ENCODE measurements around the gene CFAP53. TPM values are rescaled to one million over a fixed set of nuclear protein-coding genes. Genes with fewer than 3 reads are reported as not detected.
"Not testable (repeated sequence)": the region's sequence is repeated elsewhere in the genome, so short reads cannot be mapped to it uniquely, and the experiment has no call there.

CFAP53 gene
- total RNA-seq, 1 donor from 2014 or later: 0.29 TPM

- no peak for DNase-seq (ENCODE audit: low read depth)
- Histone ChIP-seq H3K27me3 (ENCODE audit: control insufficient read depth, insufficient read depth, low read length) (no peaks in the 10 kb centered on the region), H3K36me3 (ENCODE audit: control insufficient read depth, insufficient read depth, low read length) (no peaks in the 10 kb centered on the region), H3K4me3 (ENCODE audit: low read depth, low read length) (no peak overlapping the region)
- TF ChIP-seq CTCF (IDR thresholded peaks at IDR 0.05; ENCODE audit: insufficient read depth, low read length, poor library complexity, severe bottlenecking): no peak
Measured at GRCh38 chr18:50240080-50240563, 26.2 kb downstream of the CFAP53 start.

- Histone ChIP-seq H3K36me3 (ENCODE audit: control insufficient read depth, insufficient read depth, low read length) (no peaks in the 10 kb centered on the region), H3K4me3 (ENCODE audit: low read depth, low read length) (no peak overlapping the region), H3K27me3 (ENCODE audit: control insufficient read depth, insufficient read depth, low read length) (no peaks in the 10 kb centered on the region)
- no peak for TF ChIP-seq CTCF (IDR thresholded peaks at IDR 0.05; ENCODE audit: insufficient read depth, low read length, poor library complexity, severe bottlenecking)
- DNase-seq (ENCODE audit: low read depth): no peak
Measured at GRCh38 chr18:50232419-50232818, 33.9 kb downstream of the CFAP53 start.

GRCh38 chr18:50231621-50232020 is 34.7 kb downstream of the CFAP53 start:
- TF ChIP-seq CTCF (IDR thresholded peaks at IDR 0.05; ENCODE audit: insufficient read depth, low read length, poor library complexity, severe bottlenecking): no peak
- DNase-seq (ENCODE audit: low read depth): peak; percentile 38
- H3K4me3 ChIP-seq (ENCODE audit: low read depth, low read length): no peak overlapping the region
- no peaks in the 10 kb centered on the region for H3K36me3 ChIP-seq (ENCODE audit: control insufficient read depth, insufficient read depth, low read length)
- no peaks in the 10 kb centered on the region for H3K27me3 ChIP-seq (ENCODE audit: control insufficient read depth, insufficient read depth, low read length)

- H3K4me3 ChIP-seq (ENCODE audit: low read depth, low read length); DNase-seq (ENCODE audit: low read depth); H3K27me3 ChIP-seq (ENCODE audit: control insufficient read depth, insufficient read depth, low read length); H3K36me3 ChIP-seq (ENCODE audit: control insufficient read depth, insufficient read depth, low read length): not testable (repeated sequence)
Measured at GRCh38 chr18:50220249-50220648, 46.0 kb downstream of the CFAP53 start.

- Histone ChIP-seq H3K36me3 (ENCODE audit: control insufficient read depth, insufficient read depth, low read length) (no peaks in the 10 kb centered on the region), H3K27me3 (ENCODE audit: control insufficient read depth, insufficient read depth, low read length) (no peaks in the 10 kb centered on the region), H3K4me3 (ENCODE audit: low read depth, low read length) (no peak overlapping the region)
- no peak for DNase-seq (ENCODE audit: low read depth)
- no peak for TF ChIP-seq CTCF (IDR thresholded peaks at IDR 0.05; ENCODE audit: insufficient read depth, low read length, poor library complexity, severe bottlenecking)
Measured at GRCh38 chr18:50218432-50219197, 47.7 kb downstream of the CFAP53 start.

- Histone ChIP-seq H3K36me3 (ENCODE audit: control insufficient read depth, insufficient read depth, low read length) (no peaks in the 10 kb centered on the region), H3K27me3 (ENCODE audit: control insufficient read depth, insufficient read depth, low read length) (no peaks in the 10 kb centered on the region), H3K4me3 (ENCODE audit: low read depth, low read length) (no peak overlapping the region)
- no peak for TF ChIP-seq CTCF (IDR thresholded peaks at IDR 0.05; ENCODE audit: insufficient read depth, low read length, poor library complexity, severe bottlenecking)
- DNase-seq (ENCODE audit: low read depth): no peak
Measured at GRCh38 chr18:50209311-50209710, 57.0 kb downstream of the CFAP53 start.

All from kidney epithelial cell (primary cell).